BE2C (cell line): ENCODE data around the gene POGLUT3.

Experiments
- DNase-seq: peaks from one replicate; pipeline ENCODE4 v3.0.0-alpha.2; 2020
- H3K27me3 ChIP-seq: fragments of 250-450 bp; sonication (Bioruptor Pico); 2 replicates; pipeline ENCODE4 v1.5.1; 2020; ENCODE audit warnings: mild to moderate bottlenecking
- H3K36me3 ChIP-seq: fragments of 250-450 bp; sonication (Bioruptor Pico); 2 replicates; pipeline ENCODE4 v1.5.1; 2020; ENCODE audit warnings: mild to moderate bottlenecking
- H3K4me1 ChIP-seq: fragments of 250-450 bp; sonication (Bioruptor Pico); 2 replicates; pipeline ENCODE4 v1.5.1; 2020
- H3K4me3 ChIP-seq: 2 replicates; pipeline ENCODE4 v1.5.1; 2011; ENCODE audit warnings: low read depth, low read length
- H3K9me3 ChIP-seq: fragments of 250-450 bp; sonication (Bioruptor Pico); 2 replicates; pipeline ENCODE4 v1.5.1; 2020
- TF ChIP-seq, protein P1 (sequence below): IDR thresholded peaks from 2 replicates; pipeline ENCODE4 v1.5.1; 2012; ENCODE audit warnings: mild to moderate bottlenecking, low read depth, low read length

POGLUT3 gene

DNA sequence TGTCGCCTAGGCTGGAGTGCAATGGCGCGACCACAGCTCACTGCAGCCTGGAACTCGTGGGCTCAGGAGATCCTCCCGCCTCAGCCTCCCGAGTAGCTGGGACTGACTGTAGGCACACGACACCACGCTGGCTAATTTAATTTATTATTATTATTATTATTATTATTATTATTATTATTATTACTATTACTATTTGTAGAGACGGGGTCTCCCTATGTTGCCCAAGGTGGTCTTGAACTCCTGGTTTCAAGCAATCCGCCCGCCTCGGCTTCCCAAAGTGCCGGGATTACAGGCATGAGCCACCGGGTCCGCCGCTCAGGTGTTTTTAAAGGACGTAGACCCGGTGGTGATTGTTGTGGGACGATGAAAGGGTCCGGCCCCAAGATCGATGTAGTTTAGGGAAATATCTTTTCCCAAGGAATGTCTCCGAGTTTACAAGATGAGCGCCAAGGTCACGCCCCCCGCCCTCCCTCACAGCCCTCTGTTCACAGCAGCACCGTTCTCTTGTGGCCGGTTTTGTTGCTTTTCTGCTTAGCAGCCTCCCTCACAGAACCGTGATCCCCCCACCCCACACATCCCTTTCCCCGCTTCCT lies 728 bp upstream of the POGLUT3 start:
- DNase-seq, result no peak
- TF ChIP-seq, protein P1, sequence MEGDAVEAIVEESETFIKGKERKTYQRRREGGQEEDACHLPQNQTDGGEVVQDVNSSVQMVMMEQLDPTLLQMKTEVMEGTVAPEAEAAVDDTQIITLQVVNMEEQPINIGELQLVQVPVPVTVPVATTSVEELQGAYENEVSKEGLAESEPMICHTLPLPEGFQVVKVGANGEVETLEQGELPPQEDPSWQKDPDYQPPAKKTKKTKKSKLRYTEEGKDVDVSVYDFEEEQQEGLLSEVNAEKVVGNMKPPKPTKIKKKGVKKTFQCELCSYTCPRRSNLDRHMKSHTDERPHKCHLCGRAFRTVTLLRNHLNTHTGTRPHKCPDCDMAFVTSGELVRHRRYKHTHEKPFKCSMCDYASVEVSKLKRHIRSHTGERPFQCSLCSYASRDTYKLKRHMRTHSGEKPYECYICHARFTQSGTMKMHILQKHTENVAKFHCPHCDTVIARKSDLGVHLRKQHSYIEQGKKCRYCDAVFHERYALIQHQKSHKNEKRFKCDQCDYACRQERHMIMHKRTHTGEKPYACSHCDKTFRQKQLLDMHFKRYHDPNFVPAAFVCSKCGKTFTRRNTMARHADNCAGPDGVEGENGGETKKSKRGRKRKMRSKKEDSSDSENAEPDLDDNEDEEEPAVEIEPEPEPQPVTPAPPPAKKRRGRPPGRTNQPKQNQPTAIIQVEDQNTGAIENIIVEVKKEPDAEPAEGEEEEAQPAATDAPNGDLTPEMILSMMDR, result no peak
- Histone ChIP-seq H3K9me3 (no peaks in the 10 kb centered on the region), H3K36me3 (no peaks in the 10 kb centered on the region), H3K27me3 (peaks cover 32% of the 10 kb centered on the region), H3K4me1 (no peaks in the 10 kb centered on the region), H3K4me3 (peak overlapping the region; percentile 43; the same call in 1 of the 2 replicates)

DNA sequence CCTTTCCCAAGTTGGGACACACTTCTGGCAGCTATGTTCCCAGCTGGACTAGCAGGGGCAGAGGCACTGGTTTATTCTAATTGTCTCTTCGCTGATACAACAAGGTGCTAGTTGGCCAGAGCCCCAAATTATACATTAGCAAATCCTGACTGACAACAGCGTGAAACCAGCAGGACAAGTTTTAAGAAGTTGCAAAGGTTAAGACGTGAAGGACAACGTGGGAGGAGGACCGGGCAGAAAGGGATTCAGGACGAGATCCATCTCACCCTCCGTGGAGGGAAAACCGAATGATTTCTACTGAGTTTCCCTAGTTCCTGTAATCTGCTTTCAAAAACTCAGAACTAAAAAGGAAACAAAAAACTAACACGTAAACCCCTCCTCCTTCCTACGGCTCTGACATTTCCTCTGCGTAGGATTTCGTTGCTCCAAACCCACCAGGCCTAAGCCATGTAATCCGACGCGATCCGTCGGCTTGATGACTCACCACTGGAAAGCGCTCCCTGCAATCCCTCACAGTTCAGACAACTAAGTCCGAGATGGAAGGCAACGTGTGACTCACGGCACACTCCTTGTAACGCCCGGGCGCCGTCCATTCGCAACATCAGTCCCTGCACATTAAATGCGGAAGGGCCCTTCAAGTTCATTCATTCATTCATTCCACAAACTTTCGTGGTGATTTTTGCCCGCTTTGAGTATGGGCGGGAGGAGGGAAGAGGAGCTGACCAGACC lies 703 bp downstream of the POGLUT3 start:
- H3K27me3 ChIP-seq, result peaks cover 32% of the 10 kb centered on the region

DNA sequence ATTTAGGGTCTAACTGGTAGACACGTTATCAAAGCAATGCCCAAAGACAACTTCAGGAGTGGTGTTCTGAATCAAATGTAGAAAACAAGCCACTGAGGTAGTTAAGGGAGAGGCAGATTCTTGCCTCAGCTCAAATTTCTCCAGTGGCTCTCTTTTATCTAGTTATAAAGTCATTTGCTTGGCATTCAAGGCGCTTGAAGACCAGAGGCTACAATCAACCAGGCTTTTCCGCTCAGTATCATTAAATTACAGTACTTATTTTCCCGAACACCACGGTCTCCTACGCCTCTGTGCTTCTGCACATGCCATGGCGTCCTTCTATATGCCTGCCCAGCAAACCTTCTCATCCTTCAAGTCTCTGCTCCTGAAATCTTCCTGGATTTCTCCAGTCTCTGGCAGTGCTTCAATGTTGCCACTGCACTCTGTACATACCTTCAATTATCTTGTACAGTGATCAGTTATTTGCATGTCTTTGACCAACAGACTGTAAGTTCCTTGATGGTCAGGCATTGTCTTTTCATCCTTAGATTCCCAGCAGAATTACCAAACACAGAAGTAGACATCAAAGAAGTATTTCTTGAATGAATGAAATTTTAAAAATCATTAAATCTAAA lies 1.4 kb downstream of the POGLUT3 start:
- Histone ChIP-seq H3K36me3 (no peaks in the 10 kb centered on the region), H3K4me3 (no peak overlapping the region), H3K9me3 (no peaks in the 10 kb centered on the region), H3K4me1 (no peaks in the 10 kb centered on the region), H3K27me3 (peaks cover 32% of the 10 kb centered on the region)
- no peak for DNase-seq
- TF ChIP-seq, protein P1, result no peak

More for the DNA sequence above, 703 bp downstream of the POGLUT3 start:
- peak; percentile 65 for DNase-seq
- Histone ChIP-seq H3K4me3 (peak overlapping the region; percentile 45), H3K36me3 (no peaks in the 10 kb centered on the region), H3K4me1 (no peaks in the 10 kb centered on the region), H3K9me3 (no peaks in the 10 kb centered on the region)
- TF ChIP-seq, protein P1, result no peak

DNA sequence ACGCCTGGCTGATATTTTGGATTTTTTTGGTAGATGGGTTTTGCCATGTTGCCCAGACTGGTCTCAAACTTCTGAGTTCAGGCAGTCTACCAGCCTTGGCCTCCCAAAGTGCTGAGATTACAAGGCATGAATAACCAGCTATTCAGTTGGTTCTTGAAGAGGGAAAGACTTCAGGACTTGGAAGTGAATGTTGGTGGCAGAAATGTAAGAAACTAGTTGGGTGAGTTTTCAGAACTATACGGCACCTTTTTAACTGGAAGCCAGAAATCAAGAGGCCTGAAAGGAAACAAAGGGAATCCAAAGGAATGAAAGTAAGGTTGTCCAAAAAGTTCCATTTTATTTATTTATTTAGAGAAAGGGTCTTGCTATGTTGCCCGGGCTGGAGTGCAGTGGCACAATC lies 2.9 kb downstream of the POGLUT3 start:
- peaks cover 32% of the 10 kb centered on the region for H3K27me3 ChIP-seq
- no peaks in the 10 kb centered on the region for H3K36me3 ChIP-seq
- DNase-seq, result no peak
- H3K4me3 ChIP-seq, result no peak overlapping the region
- TF ChIP-seq, protein P1, result no peak
- no peaks in the 10 kb centered on the region for H3K4me1 ChIP-seq
- no peaks in the 10 kb centered on the region for H3K9me3 ChIP-seq

DNA sequence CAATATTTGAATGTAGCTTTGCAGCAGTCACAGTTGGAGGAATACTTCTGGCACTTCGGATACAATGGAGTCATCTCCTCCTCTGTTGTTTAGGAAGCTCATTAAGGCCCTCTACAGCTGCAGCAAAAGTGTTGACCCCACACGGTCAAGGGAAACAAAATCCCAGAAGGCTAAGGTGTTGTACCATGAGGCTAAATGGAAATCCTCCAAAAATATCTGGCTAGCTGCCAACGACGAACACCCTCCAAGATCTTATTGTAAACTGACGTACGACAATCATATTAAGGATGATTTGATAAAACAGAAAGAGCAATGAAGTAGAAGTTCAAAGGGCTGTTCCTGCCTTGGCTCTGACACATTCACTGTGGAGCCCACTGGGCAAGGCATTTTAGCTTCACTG lies 4.0 kb downstream of the POGLUT3 start:
- no peaks in the 10 kb centered on the region for H3K4me1 ChIP-seq
- H3K9me3 ChIP-seq, result no peaks in the 10 kb centered on the region
- no peaks in the 10 kb centered on the region for H3K36me3 ChIP-seq
- H3K4me3 ChIP-seq, result no peak overlapping the region
- DNase-seq, result no peak
- H3K27me3 ChIP-seq, result peaks cover 25% of the 10 kb centered on the region
- TF ChIP-seq, protein P1, result no peak

DNA sequence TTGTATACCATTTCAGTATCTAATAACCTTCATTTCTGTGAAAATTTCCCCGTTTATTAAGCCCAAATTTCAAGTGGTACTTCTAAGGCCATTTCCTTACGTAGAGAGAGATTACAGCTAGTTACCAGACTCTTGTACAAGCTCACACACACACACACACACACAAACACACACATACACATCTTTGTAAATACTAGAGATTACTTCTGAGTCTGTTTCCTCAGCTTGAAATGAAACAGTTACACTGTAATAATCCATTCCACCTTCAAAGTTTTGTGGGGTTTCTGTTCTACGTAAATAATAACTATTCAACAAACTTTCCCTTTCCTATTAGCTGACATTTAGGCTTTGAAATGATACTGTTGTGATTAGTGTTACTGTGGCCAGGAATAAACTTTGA lies 6.2 kb downstream of the POGLUT3 start:
- peaks cover 5% of the 10 kb centered on the region for H3K27me3 ChIP-seq
- no peak overlapping the region for H3K4me3 ChIP-seq
- no peak for DNase-seq
- no peaks in the 10 kb centered on the region for H3K36me3 ChIP-seq
- TF ChIP-seq, protein P1, result no peak
- no peaks in the 10 kb centered on the region for H3K9me3 ChIP-seq
- H3K4me1 ChIP-seq, result no peaks in the 10 kb centered on the region
